ENCODE data around the gene LRRC26. TPM values are rescaled to one million over a fixed set of nuclear protein-coding genes. Genes with fewer than 3 reads are reported as not detected.
A peak's percentile ranks its signal among the peaks of the same experiment; 100 is the strongest.

Gene LRRC26
- total and polyA plus RNA-seq, 2 donors, result 0.05 to 0.28 TPM

DNA sequence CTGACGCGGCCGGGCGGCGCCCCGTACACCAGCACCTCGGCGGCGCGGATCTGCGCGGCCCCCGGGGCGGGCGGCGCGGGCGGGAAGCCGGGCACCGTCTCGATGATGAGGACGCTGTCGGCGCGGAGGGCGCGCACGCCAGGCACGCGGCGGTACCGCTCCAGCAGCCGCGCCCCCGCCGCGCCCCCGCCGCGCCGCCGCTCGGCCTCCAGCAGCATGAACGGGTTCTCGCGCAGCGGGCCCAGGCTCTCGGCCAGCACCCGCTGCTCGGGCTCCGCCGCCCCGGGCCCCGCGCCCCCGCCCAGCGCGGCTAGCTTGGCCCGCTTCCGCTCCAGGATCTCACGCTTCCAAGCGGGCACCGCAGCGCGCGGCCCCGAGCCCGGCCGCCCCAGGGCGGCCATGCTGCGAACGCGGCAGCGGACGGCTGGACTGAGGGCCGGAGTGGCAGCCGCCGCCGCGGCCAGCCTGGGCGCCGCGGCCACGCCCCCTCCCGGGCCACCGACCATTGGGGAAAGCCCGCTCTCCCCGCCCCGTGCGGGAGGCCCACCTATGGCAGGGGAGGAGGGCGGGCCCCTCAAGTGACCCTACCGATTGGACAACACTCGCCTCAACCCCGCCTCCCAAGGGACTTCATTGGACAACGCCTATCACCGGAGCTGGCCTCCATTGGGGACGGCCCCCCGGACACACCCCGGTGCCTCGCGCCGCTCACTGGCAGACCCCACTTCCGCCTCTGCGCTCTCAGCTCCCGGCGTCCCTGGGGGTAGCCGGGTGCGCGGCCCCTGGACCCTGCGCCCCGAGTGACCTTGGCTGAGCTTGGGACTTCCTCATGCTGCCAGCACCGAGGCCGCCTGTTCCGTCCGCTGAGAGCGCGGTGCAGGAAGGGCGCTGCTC lies 30.7 kb upstream of the LRRC26 start, which contains the start of gene TPRN:
TPRN (minus strand) TSS at position 431 of the 894 bp plus-strand sequence; CDS start at position 401, 30 bp downstream.
- Histone ChIP-seq H3K4me3 (ENCODE audit: low read length in 2 of 2) (peak within 1 kb of the TSS; percentile 75 to 85), H3K9me3 (ENCODE audit: control insufficient read depth in 2 of 2, insufficient read depth in 1 of 2, low read length in 1 of 2) (peaks cover 0 to 5% of the 10 kb centered on the region in 2 donors), H3K27me3 (ENCODE audit: control insufficient read depth in 2 of 2, insufficient read depth in 1 of 2, low read length in 1 of 2) (peaks cover 10 to 25% of the 10 kb centered on the region in 2 donors), H3K27ac (ENCODE audit: low read depth in 1 of 2, low read length in 1 of 2) (peak within 1 kb of the TSS; percentile 45 to 72), H3K4me1 (ENCODE audit: control insufficient read depth in 2 of 2, insufficient read depth in 2 of 2, low read length in 2 of 2) (peaks cover 22 to 23% of the 10 kb centered on the region in 2 donors), H3K36me3 (ENCODE audit: control insufficient read depth in 2 of 2, insufficient read depth in 2 of 2, low read length in 1 of 2) (peaks cover 0 to 4% of the 10 kb centered on the region in 2 donors)
- WGBS, result under 1% methylated on average over 118 of the region's 118 CpGs
- DNase-seq (ENCODE audit: low read depth in 6 of 9, low spot score in 9 of 9), result peak; percentile 90 to 99 (median 96)

DNA sequence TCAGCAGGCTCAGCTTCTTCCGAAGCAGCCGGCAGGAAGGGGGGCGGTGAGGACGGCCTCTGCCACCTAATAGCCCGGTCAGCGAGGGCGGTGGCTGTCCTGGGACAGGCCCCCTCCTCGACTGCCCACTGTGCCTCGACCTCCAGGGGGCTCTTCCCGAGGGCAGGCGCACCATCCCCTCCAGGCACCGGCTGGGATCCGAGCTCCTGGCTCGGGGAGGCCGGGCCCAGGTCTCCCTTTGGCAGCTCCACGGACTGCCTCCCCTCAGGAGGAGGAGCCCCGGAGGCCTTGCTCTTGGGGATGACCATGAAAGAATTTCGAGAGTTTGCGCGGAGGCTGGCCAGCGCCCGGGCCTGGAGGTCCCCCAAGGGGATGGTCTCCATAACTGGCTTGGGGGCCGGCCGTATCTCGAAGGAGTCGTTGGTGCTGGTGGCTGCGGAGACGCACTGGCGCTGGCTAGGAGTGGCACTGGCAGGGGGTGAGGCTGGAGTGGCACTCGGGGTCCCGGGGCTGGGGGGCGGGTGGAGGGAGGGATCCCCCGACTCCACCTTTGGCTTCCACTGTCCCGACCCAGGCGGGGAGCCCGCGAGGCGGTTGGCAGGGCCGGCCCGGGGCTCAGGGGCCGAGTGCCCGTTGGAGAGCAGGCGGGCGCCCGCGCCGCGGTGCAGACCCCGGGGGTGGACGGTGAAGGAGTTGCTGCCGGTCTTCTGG lies 29.7 kb upstream of the LRRC26 start:
- peak overlapping the region in 1 of 2 donors; percentile 75 for H3K4me3 ChIP-seq (ENCODE audit: low read length in 2 of 2)
- H3K27ac ChIP-seq (ENCODE audit: low read depth in 1 of 2, low read length in 1 of 2), result no peak overlapping the region
- H3K9me3 ChIP-seq (ENCODE audit: control insufficient read depth in 2 of 2, insufficient read depth in 1 of 2, low read length in 1 of 2), result no peaks in the 10 kb centered on the region
- no peak for DNase-seq (ENCODE audit: low read depth in 6 of 9, low spot score in 9 of 9)
- peaks cover 10 to 25% of the 10 kb centered on the region in 2 donors for H3K27me3 ChIP-seq (ENCODE audit: control insufficient read depth in 2 of 2, insufficient read depth in 1 of 2, low read length in 1 of 2)
- H3K36me3 ChIP-seq (ENCODE audit: control insufficient read depth in 2 of 2, insufficient read depth in 2 of 2, low read length in 1 of 2), result peaks cover 0 to 4% of the 10 kb centered on the region in 2 donors
- H3K4me1 ChIP-seq (ENCODE audit: control insufficient read depth in 2 of 2, insufficient read depth in 2 of 2, low read length in 2 of 2), result peaks cover 18 to 22% of the 10 kb centered on the region in 2 donors
- WGBS, result 36% methylated on average over 51 of the region's 51 CpGs

DNA sequence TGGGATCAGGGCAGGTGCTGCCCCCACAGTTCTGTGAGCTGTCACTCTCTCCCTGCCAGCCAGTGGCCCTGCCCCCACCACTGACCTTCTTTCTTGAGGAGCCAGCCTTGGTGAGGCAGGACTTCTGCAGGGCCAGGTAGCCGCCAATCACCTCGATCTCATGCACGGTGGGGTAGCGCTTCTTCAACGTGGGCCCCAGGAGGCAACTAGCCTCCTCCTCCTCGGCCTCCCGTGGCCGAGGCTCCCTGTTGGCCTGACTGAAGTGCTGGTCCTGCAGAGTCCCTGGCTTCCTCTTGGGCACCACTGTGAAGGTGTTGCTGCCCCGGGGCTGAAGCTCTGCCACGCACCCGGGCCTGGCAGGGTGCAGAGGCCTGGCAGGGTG lies 29.0 kb upstream of the LRRC26 start:
- Histone ChIP-seq H3K9me3 (ENCODE audit: control insufficient read depth in 2 of 2, insufficient read depth in 1 of 2, low read length in 1 of 2) (no peaks in the 10 kb centered on the region), H3K27me3 (ENCODE audit: control insufficient read depth in 2 of 2, insufficient read depth in 1 of 2, low read length in 1 of 2) (peaks cover 10 to 25% of the 10 kb centered on the region in 2 donors), H3K4me3 (ENCODE audit: low read length in 2 of 2) (no peak overlapping the region), H3K27ac (ENCODE audit: low read depth in 1 of 2, low read length in 1 of 2) (no peak overlapping the region), H3K4me1 (ENCODE audit: control insufficient read depth in 2 of 2, insufficient read depth in 2 of 2, low read length in 2 of 2) (peaks cover 12 to 15% of the 10 kb centered on the region in 2 donors), H3K36me3 (ENCODE audit: control insufficient read depth in 2 of 2, insufficient read depth in 2 of 2, low read length in 1 of 2) (peaks cover 0 to under 1% of the 10 kb centered on the region in 2 donors)
- 94% methylated on average over 11 of the region's 11 CpGs for WGBS
- no peak for DNase-seq (ENCODE audit: low read depth in 6 of 9, low spot score in 9 of 9)

DNA sequence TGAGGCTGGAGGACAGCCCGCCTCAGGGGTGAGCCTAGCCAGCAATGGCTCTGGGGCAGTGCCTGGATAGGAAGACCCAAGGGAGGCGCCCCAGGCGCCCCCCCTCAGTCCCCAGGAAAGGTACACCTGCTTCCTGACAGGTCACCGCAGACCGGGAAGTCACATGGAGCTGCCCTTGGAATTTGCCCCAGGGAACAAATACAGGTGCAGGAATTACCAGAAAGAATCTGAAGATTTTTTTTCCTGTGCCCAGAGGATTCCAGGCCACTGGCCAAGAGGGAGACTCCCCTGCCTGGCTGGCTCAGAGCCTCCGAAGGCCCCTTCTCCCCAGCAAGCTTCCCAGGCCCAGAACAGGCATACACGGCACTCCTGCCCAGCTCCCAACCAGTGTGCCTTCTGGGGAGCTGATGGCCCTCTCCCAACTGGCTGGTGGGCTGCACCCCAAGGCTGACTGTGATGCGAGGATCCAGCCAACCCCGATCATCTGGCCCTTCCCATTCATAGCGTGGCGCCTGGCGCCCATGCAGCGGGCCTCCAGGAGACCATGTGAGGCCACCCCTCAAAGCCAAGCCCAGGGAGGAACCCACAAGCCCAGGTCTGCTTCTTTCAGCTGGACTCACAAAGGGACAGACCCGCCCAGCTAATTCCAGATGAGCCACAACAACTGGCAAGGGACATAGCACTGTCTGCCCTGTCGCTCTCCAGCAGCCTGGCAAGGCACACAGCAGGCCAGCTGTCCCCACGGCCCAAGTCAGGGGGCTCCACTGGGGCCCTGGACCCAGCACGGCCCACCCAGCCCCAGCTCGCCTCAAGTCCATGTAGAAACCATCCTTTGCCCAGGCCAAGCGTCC lies 28.4 kb upstream of the LRRC26 start:
- peaks cover 9 to 14% of the 10 kb centered on the region in 2 donors for H3K4me1 ChIP-seq (ENCODE audit: control insufficient read depth in 2 of 2, insufficient read depth in 2 of 2, low read length in 2 of 2)
- no peak for DNase-seq (ENCODE audit: low read depth in 6 of 9, low spot score in 9 of 9)
- 95% methylated on average over 19 of the region's 19 CpGs for WGBS
- H3K9me3 ChIP-seq (ENCODE audit: control insufficient read depth in 2 of 2, insufficient read depth in 1 of 2, low read length in 1 of 2), result no peaks in the 10 kb centered on the region
- no peaks in the 10 kb centered on the region for H3K36me3 ChIP-seq (ENCODE audit: control insufficient read depth in 2 of 2, insufficient read depth in 2 of 2, low read length in 1 of 2)
- no peak overlapping the region for H3K27ac ChIP-seq (ENCODE audit: low read depth in 1 of 2, low read length in 1 of 2)
- H3K27me3 ChIP-seq (ENCODE audit: control insufficient read depth in 2 of 2, insufficient read depth in 1 of 2, low read length in 1 of 2), result peaks cover 10 to 25% of the 10 kb centered on the region in 2 donors
- H3K4me3 ChIP-seq (ENCODE audit: low read length in 2 of 2), result no peak overlapping the region

DNA sequence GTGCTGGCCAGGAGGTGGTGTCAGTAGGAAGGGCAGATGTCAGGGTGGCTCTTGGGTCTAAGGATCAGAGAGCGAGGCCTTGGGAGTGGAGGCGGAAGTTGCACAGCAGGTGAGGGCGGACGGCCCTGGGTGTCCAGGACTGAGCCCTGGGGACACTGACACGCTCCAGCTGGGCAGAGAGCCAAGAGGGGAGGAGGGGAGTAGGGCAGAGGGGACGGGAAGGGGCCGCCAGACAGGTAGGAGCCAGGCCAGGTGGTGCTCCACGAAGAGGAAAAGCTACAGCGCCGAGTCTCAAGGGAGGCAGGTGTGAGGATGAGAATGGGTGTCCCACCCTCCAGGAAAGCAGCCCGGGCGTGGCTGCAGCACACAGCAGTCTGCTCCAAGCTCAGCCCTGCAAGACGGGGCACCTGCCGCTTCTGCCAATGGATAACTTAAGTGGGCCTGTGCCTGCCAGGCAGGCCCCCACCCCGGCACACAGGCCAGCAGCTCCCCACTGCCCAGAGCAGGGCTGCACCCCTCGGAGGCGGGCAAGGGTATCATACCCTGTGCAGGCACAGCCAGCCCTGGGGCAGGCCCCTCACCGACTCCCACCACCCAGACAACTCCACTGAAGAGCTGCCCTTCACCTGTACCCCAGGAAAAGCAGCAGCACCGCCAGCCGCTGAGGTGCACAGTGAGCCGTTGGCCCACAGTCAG lies 25.8 kb upstream of the LRRC26 start:
- peaks cover 3 to 4% of the 10 kb centered on the region in 2 donors for H3K4me1 ChIP-seq (ENCODE audit: control insufficient read depth in 2 of 2, insufficient read depth in 2 of 2, low read length in 2 of 2)
- no peak overlapping the region for H3K4me3 ChIP-seq (ENCODE audit: low read length in 2 of 2)
- no peak for DNase-seq (ENCODE audit: low read depth in 6 of 9, low spot score in 9 of 9)
- H3K27ac ChIP-seq (ENCODE audit: low read depth in 1 of 2, low read length in 1 of 2), result no peak overlapping the region
- 95% methylated on average over 21 of the region's 21 CpGs for WGBS
- peaks cover 10 to 25% of the 10 kb centered on the region in 2 donors for H3K27me3 ChIP-seq (ENCODE audit: control insufficient read depth in 2 of 2, insufficient read depth in 1 of 2, low read length in 1 of 2)
- H3K36me3 ChIP-seq (ENCODE audit: control insufficient read depth in 2 of 2, insufficient read depth in 2 of 2, low read length in 1 of 2), result peaks cover 8 to 16% of the 10 kb centered on the region in 2 donors
- H3K9me3 ChIP-seq (ENCODE audit: control insufficient read depth in 2 of 2, insufficient read depth in 1 of 2, low read length in 1 of 2), result no peaks in the 10 kb centered on the region

DNA sequence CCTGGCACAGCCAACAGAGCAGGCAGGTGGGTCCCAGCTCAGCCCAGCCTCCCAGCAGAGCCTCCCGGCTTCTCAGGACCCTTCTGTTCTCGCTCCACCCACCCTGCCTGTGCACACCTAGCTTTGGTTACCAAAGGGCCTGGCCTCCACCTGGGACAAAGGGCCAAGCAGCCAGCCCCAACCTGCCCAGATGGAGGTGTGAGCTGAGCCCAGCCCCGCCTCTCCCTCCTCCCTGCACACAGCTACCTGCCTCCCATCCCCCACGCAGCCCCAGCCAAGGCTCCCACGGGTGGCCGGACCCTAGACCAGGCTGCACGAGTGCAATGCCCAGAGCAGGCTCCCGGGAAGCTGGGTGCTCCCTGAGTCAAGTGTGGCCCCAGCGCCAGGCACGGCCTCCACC lies 25.1 kb upstream of the LRRC26 start:
- peaks cover 5 to 6% of the 10 kb centered on the region in 2 donors for H3K4me1 ChIP-seq (ENCODE audit: control insufficient read depth in 2 of 2, insufficient read depth in 2 of 2, low read length in 2 of 2)
- H3K27ac ChIP-seq (ENCODE audit: low read depth in 1 of 2, low read length in 1 of 2), result no peak overlapping the region
- H3K27me3 ChIP-seq (ENCODE audit: control insufficient read depth in 2 of 2, insufficient read depth in 1 of 2, low read length in 1 of 2), result peaks cover 9 to 25% of the 10 kb centered on the region in 2 donors
- no peaks in the 10 kb centered on the region for H3K9me3 ChIP-seq (ENCODE audit: control insufficient read depth in 2 of 2, insufficient read depth in 1 of 2, low read length in 1 of 2)
- no peak for DNase-seq (ENCODE audit: low read depth in 6 of 9, low spot score in 9 of 9)
- WGBS, result 93% methylated on average over 10 of the region's 10 CpGs
- H3K4me3 ChIP-seq (ENCODE audit: low read length in 2 of 2), result no peak overlapping the region
- H3K36me3 ChIP-seq (ENCODE audit: control insufficient read depth in 2 of 2, insufficient read depth in 2 of 2, low read length in 1 of 2), result peaks cover 16 to 24% of the 10 kb centered on the region in 2 donors

DNA sequence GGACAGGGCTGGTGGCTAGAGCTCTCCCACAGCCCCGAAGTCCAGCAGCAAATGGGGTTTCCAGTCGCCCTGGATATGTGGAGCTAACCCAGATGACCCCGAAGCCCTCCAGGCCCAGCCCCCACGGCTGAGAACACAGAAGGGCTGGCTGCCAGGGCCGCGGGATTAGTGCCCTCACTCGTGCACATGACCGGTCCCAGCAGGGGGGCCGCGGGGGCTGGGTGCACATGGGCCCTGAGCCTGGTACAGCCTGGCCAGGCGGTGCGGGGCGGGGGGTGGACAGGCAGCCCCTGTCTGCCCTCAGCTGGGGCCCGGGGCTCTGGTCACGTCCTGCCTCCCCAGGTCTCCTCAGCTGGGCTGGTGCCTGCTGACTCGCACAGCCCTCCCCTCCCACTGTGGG lies 24.5 kb upstream of the LRRC26 start:
- H3K27me3 ChIP-seq (ENCODE audit: control insufficient read depth in 2 of 2, insufficient read depth in 1 of 2, low read length in 1 of 2), result peaks cover 5 to 21% of the 10 kb centered on the region in 2 donors
- H3K27ac ChIP-seq (ENCODE audit: low read depth in 1 of 2, low read length in 1 of 2), result no peak overlapping the region
- no peak overlapping the region for H3K4me3 ChIP-seq (ENCODE audit: low read length in 2 of 2)
- no peaks in the 10 kb centered on the region for H3K9me3 ChIP-seq (ENCODE audit: control insufficient read depth in 2 of 2, insufficient read depth in 1 of 2, low read length in 1 of 2)
- DNase-seq (ENCODE audit: low read depth in 6 of 9, low spot score in 9 of 9), result no peak
- H3K36me3 ChIP-seq (ENCODE audit: control insufficient read depth in 2 of 2, insufficient read depth in 2 of 2, low read length in 1 of 2), result peaks cover 19 to 26% of the 10 kb centered on the region in 2 donors
- WGBS, result 93% methylated on average over 16 of the region's 16 CpGs
- H3K4me1 ChIP-seq (ENCODE audit: control insufficient read depth in 2 of 2, insufficient read depth in 2 of 2, low read length in 2 of 2), result peaks cover 8 to 11% of the 10 kb centered on the region in 2 donors

DNA sequence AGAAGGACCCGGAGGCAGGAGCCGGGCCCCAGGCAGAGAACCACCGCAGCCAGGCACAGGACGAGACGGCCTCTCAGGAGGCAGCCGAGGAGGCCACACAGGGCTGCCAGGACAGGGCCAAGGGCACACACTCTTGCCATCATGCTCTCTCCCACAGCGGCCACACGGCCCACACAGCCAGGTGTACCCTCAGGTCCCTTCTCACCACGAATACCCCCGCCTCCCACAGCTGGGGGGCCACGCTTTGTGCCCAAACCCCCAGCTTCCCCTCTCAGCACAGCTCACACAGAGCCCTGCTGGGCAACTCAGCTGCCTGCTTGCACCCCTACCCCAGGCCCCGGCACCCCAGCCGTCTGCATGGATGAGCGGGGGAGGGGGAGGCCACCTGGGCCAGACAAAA lies 23.9 kb upstream of the LRRC26 start:
- WGBS, result 91% methylated on average over 14 of the region's 14 CpGs
- no peak overlapping the region for H3K27ac ChIP-seq (ENCODE audit: low read depth in 1 of 2, low read length in 1 of 2)
- H3K4me3 ChIP-seq (ENCODE audit: low read length in 2 of 2), result no peak overlapping the region
- no peaks in the 10 kb centered on the region for H3K9me3 ChIP-seq (ENCODE audit: control insufficient read depth in 2 of 2, insufficient read depth in 1 of 2, low read length in 1 of 2)
- peaks cover 19 to 26% of the 10 kb centered on the region in 2 donors for H3K36me3 ChIP-seq (ENCODE audit: control insufficient read depth in 2 of 2, insufficient read depth in 2 of 2, low read length in 1 of 2)
- H3K4me1 ChIP-seq (ENCODE audit: control insufficient read depth in 2 of 2, insufficient read depth in 2 of 2, low read length in 2 of 2), result peaks cover 8 to 14% of the 10 kb centered on the region in 2 donors
- no peak for DNase-seq (ENCODE audit: low read depth in 6 of 9, low spot score in 9 of 9)
- H3K27me3 ChIP-seq (ENCODE audit: control insufficient read depth in 2 of 2, insufficient read depth in 1 of 2, low read length in 1 of 2), result peaks cover 0 to 14% of the 10 kb centered on the region in 2 donors

Measured in thymus (tissue), 11 donors.